Neutrophil (primary cell): ENCODE data around the gene KIAA1671.

Source experiments
- H3K27ac ChIP-seq: fragments of 200-600 bp; sonication (generic); 2 replicates; pipeline ENCODE4 v1.5.1; 2016; ENCODE audit warnings: mild to moderate bottlenecking, moderate library complexity
- H3K27me3 ChIP-seq: fragments of 200-600 bp; sonication (generic); 2 replicates; pipeline ENCODE4 v1.6.0; 2016; ENCODE audit warnings: mild to moderate bottlenecking
- H3K36me3 ChIP-seq: fragments of 200-600 bp; sonication (generic); 2 replicates; pipeline ENCODE4 v1.5.1; 2017
- H3K4me1 ChIP-seq, 2 experiments: fragments of 200-600 bp in 1 of 2; sonication (generic) in 1 of 2; 1 replicate in 1 of 2; 2 replicates in 1 of 2; pipeline versions ENCODE4 v1.5.1 to v1.6.1; 2013 to 2016; ENCODE audit warnings: low read depth in 1 of 2, low read length in 1 of 2, mild to moderate bottlenecking in 1 of 2, moderate library complexity in 1 of 2; ENCODE audit not compliant: control insufficient read depth in 1 of 2, insufficient read depth in 1 of 2
- H3K4me3 ChIP-seq, 2 experiments: fragments of 200-600 bp in 1 of 2; sonication (generic) in 1 of 2; 1 replicate in 1 of 2; 2 replicates in 1 of 2; pipeline ENCODE4 v1.5.1; 2013 to 2016; ENCODE audit warnings: low read depth in 1 of 2, low read length in 1 of 2, mild to moderate bottlenecking in 1 of 2, moderate library complexity in 1 of 2
- H3K9me3 ChIP-seq: fragments of 200-600 bp; sonication (generic); 2 replicates; pipeline ENCODE4 v1.5.1; 2016
- TF ChIP-seq, protein P1 (sequence below): fragments of 200-600 bp; sonication (generic); IDR thresholded peaks from 2 replicates; pipeline ENCODE4 v1.5.1; 2016; ENCODE audit warnings: antibody characterized with exemption

Gene KIAA1671

GRCh38 chr22:25018009-25018408 lies 65.5 kb downstream of the KIAA1671 start:
- TF ChIP-seq, protein P1, sequence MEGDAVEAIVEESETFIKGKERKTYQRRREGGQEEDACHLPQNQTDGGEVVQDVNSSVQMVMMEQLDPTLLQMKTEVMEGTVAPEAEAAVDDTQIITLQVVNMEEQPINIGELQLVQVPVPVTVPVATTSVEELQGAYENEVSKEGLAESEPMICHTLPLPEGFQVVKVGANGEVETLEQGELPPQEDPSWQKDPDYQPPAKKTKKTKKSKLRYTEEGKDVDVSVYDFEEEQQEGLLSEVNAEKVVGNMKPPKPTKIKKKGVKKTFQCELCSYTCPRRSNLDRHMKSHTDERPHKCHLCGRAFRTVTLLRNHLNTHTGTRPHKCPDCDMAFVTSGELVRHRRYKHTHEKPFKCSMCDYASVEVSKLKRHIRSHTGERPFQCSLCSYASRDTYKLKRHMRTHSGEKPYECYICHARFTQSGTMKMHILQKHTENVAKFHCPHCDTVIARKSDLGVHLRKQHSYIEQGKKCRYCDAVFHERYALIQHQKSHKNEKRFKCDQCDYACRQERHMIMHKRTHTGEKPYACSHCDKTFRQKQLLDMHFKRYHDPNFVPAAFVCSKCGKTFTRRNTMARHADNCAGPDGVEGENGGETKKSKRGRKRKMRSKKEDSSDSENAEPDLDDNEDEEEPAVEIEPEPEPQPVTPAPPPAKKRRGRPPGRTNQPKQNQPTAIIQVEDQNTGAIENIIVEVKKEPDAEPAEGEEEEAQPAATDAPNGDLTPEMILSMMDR: no peak
- Histone ChIP-seq H3K27me3 (no peaks in the 10 kb centered on the region), H3K27ac (no peak overlapping the region), H3K4me3 (no peak overlapping the region), H3K36me3 (no peaks in the 10 kb centered on the region), H3K9me3 (no peaks in the 10 kb centered on the region), H3K4me1 (no peaks in the 10 kb centered on the region)

GRCh38 chr22:25019427-25020184 lies 67.1 kb downstream of the KIAA1671 start:
- H3K27ac ChIP-seq: no peak overlapping the region
- no peaks in the 10 kb centered on the region for H3K9me3 ChIP-seq
- TF ChIP-seq, protein P1: no peak
- no peaks in the 10 kb centered on the region for H3K27me3 ChIP-seq
- no peak overlapping the region for H3K4me3 ChIP-seq
- no peaks in the 10 kb centered on the region for H3K4me1 ChIP-seq
- H3K36me3 ChIP-seq: no peaks in the 10 kb centered on the region

DNA sequence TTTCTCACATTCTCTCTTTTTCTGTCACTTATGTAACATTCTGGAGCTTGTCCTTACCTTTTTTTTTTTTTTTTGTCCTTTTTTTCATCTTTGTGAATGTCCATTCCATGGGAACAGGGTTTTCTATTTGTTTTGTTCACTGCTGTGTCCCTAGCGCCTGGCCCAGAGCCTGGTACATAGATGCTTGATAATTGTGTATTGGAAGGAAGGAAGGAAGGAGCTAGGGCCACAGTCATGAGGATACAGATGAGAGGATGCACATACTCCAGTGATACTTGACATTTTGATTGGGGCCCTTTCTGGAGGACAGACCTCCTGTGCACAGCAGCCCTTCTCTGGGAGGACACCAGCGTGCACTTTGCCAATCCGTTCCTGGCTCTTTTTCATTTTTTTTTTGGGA lies 68.9 kb downstream of the KIAA1671 start:
- TF ChIP-seq, protein P1: no peak
- Histone ChIP-seq H3K27me3 (no peaks in the 10 kb centered on the region), H3K36me3 (no peaks in the 10 kb centered on the region), H3K27ac (no peak overlapping the region), H3K4me1 (no peaks in the 10 kb centered on the region), H3K4me3 (no peak overlapping the region), H3K9me3 (no peaks in the 10 kb centered on the region)

DNA sequence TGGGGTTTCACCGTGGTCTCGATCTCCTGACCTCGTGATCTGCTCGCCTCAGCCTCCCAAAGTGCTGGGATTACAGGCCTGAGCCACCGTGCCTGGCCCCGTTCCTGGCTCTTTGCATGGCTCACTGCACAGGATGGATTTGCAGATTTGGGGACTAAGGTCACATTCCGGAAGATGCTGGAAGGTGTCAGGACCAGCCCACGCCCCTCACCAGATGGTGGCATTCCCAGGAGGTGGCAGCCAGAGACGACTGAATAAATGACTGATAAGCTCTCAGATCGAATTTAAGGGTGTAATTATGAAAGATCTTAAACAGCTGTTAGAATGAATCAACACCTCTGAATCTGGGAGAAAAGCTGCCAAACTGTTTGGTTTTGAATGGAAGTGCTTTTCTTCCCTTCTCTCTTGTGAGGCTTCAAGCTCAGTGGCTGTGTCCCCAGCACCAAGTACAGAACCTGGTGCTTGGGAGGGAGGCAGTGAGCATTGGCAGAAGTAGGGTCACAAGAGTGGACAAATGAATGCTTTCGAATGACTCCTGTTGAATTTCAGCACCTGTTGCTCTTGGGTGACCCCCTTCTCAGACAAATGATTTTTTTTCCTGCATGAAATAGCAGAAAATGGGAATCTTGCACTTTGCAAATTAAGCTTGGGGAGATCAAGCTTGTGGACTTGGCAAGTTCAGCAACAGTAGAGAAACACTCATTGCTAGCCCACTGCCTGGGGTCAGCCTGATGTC lies 69.6 kb downstream of the KIAA1671 start:
- no peak overlapping the region for H3K27ac ChIP-seq
- no peaks in the 10 kb centered on the region for H3K4me1 ChIP-seq
- H3K9me3 ChIP-seq: no peaks in the 10 kb centered on the region
- no peak overlapping the region for H3K4me3 ChIP-seq
- no peaks in the 10 kb centered on the region for H3K27me3 ChIP-seq
- H3K36me3 ChIP-seq: no peaks in the 10 kb centered on the region
- TF ChIP-seq, protein P1: no peak

DNA sequence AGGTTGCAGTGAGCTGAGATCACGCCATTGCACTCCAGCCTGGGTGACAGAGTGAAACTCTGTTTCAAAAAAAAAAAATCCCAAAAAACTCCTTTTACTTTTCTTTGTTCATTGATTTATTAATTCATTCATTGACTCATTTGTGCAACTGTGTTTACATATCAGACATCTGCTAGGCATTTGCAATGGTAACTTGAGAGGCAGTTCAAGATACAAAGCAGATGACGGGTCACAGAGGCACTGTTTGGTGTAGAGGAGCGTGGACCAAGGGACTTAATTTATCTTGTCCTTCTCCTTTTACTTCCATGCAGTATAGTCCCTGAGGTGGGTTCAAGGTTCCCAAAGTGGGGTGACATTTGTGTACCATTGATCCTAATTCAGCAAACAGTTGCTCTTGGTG lies 71.4 kb downstream of the KIAA1671 start:
- no peaks in the 10 kb centered on the region for H3K27me3 ChIP-seq
- no peaks in the 10 kb centered on the region for H3K9me3 ChIP-seq
- TF ChIP-seq, protein P1: no peak
- no peaks in the 10 kb centered on the region for H3K36me3 ChIP-seq
- no peaks in the 10 kb centered on the region for H3K4me1 ChIP-seq
- H3K4me3 ChIP-seq: no peak overlapping the region
- no peak overlapping the region for H3K27ac ChIP-seq
